Adrenal gland (tissue), 5 donors: Measurements from ENCODE around the gene SLC25A41.

Source experiments
- POLR2A ChIP-seq, 2 donors: fragments of 450-650 bp; IDR thresholded peaks; one replicate each; pipeline ENCODE4 v1.6.1; 2017; ENCODE audit warnings: antibody characterized with exemption in 2 of 2, mild to moderate bottlenecking in 2 of 2, moderate library complexity in 1 of 2
- TF ChIP-seq, protein P1 (sequence below), 6 experiments: fragments of 450-650 bp in 4 of 6; fragments of 200-600 bp in 2 of 6; sonication (generic) in 1 of 6; IDR thresholded peaks; 1 replicate in 5 of 6; 2 replicates in 1 of 6; pipeline versions ENCODE4 v1.5.1 to v1.8.0; 2016 to 2021; ENCODE audit warnings: antibody characterized with exemption in 6 of 6, mild to moderate bottlenecking in 2 of 6, moderate library complexity in 1 of 6
- donor health status: DM: no; HTN: no; CAD: no.

DNA sequence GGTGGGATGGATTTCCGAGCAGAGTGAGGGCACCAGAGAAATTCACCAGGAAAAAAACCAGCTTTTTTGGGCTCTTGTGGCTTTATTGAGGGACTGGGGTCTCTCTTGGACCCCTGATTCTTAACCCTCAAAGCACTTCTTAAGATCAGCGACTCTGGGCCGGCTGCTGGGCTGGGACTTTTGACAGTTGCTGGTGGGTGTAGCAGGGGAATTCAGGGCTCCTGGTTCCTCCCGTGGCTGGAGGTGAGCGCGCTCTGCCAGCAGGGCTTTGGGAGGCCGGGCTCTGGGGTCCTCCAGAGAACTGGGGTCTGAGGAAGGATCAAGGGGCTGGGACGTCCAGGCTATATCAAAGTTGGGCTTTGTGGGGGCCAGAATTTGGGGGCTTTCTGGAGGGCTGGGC lies 33.8 kb upstream of the SLC25A41 start:
- TF ChIP-seq, protein P1, sequence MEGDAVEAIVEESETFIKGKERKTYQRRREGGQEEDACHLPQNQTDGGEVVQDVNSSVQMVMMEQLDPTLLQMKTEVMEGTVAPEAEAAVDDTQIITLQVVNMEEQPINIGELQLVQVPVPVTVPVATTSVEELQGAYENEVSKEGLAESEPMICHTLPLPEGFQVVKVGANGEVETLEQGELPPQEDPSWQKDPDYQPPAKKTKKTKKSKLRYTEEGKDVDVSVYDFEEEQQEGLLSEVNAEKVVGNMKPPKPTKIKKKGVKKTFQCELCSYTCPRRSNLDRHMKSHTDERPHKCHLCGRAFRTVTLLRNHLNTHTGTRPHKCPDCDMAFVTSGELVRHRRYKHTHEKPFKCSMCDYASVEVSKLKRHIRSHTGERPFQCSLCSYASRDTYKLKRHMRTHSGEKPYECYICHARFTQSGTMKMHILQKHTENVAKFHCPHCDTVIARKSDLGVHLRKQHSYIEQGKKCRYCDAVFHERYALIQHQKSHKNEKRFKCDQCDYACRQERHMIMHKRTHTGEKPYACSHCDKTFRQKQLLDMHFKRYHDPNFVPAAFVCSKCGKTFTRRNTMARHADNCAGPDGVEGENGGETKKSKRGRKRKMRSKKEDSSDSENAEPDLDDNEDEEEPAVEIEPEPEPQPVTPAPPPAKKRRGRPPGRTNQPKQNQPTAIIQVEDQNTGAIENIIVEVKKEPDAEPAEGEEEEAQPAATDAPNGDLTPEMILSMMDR (IDR thresholded peaks at IDR 0.05) = no peak
- no peak for TF ChIP-seq POLR2A (IDR thresholded peaks at IDR 0.05)
